ENCODE measurements around the gene SPRR2D. TPM values are rescaled to one million over a fixed set of nuclear protein-coding genes. Genes with fewer than 3 reads are reported as not detected.

SPRR2D gene
- total and polyA plus RNA-seq, 2 of the 4 experiments (the other 2 are of a cell fraction), result not detected

GRCh38 chr1:153000294-153000693 lies 40.6 kb downstream of the SPRR2D start:
- Histone ChIP-seq H3K27me3 (ENCODE audit: control insufficient read depth, insufficient read depth, low read length) (no peaks in the 10 kb centered on the region), H3K4ac (ENCODE audit: low read depth, low read length) (no peak overlapping the region), H4K91ac (ENCODE audit: insufficient read depth, low read depth, low read length) (no peak overlapping the region), H3K18ac (ENCODE audit: low read depth, low read length) (no peak overlapping the region), H2BK120ac (ENCODE audit: low read depth, low read length) (no peak overlapping the region), H2AFZ (replicated peaks; ENCODE audit: low read length, poor library complexity) (no peak overlapping the region), H3K27ac (ENCODE audit: insufficient read depth, low read length) (no peak overlapping the region), H3K9me1 (ENCODE audit: insufficient read depth, low read length) (no peaks in the 10 kb centered on the region), H2BK5ac (ENCODE audit: low read depth, low read length, poor library complexity, severe bottlenecking) (no peak overlapping the region), H3K14ac (replicated peaks; ENCODE audit: low read depth, low read length) (no peak overlapping the region), H2BK20ac (ENCODE audit: low read depth, low read length) (no peak overlapping the region), H3K56ac (ENCODE audit: extremely low read depth, insufficient read depth, low read length) (no peak overlapping the region), H4K8ac (ENCODE audit: low read depth in 2 of 2, low read length in 2 of 2) (no peak overlapping the region), H3K4me1 (ENCODE audit: control insufficient read depth, insufficient read depth, low read length) (no peaks in the 10 kb centered on the region), H3K9ac (ENCODE audit: low read depth, low read length) (no peak overlapping the region), H2AK5ac (ENCODE audit: low read depth, low read length) (no peak overlapping the region), H3K4me2 (ENCODE audit: low read depth, low read length) (no peak overlapping the region), H2BK15ac (ENCODE audit: low read depth, low read length) (no peak overlapping the region), H3K23ac (ENCODE audit: low read depth, low read length) (no peak overlapping the region), H3K79me1 (ENCODE audit: low read depth in 1 of 2, low read length in 2 of 2) (no peaks in the 10 kb centered on the region), H2AK9ac (replicated peaks; ENCODE audit: low read depth, low read length, poor library complexity) (no peak overlapping the region), H3K36me3 (ENCODE audit: control insufficient read depth, insufficient read depth, low read length) (no peaks in the 10 kb centered on the region), H4K20me1 (ENCODE audit: insufficient read depth, low read length) (no peaks in the 10 kb centered on the region), H4K5ac (ENCODE audit: low read depth, low read length) (no peak overlapping the region), H3K4me3 (ENCODE audit: insufficient read depth, low read depth, low read length) (no peak overlapping the region), H3K9me3 (ENCODE audit: control insufficient read depth, insufficient read depth, low read length) (no peaks in the 10 kb centered on the region)
- ATAC-seq (ENCODE audit: low read depth), result no peak
- ChIA-PET POLR2A (ENCODE audit: unreplicated experiment) (no interaction called here), CTCF (no interaction called here)
- DNase-seq, result no peak
- TF ChIP-seq RFX5 (IDR thresholded peaks at IDR 0.05; ENCODE audit: low read depth, low read length), result no peak
- TF ChIP-seq CEBPB (IDR thresholded peaks at IDR 0.05; ENCODE audit: low read depth, low read length), result no peak
- TF ChIP-seq MAZ (IDR thresholded peaks at IDR 0.05; ENCODE audit: borderline replicate concordance, low read depth, low read length), result no peak
- TF ChIP-seq NFE2L2 (IDR thresholded peaks at IDR 0.05; ENCODE audit: low read depth, low read length), result no peak
- no peak for TF ChIP-seq SMC3 (IDR thresholded peaks at IDR 0.05; ENCODE audit: low read depth, low read length)
- TF ChIP-seq CHD1 (IDR thresholded peaks at IDR 0.05; ENCODE audit: low read depth, low read length), result no peak
- TF ChIP-seq BHLHE40 (IDR thresholded peaks at IDR 0.05; ENCODE audit: low read depth, low read length), result no peak
- no peak for TF ChIP-seq CTCF (conservative IDR thresholded peaks at IDR 0.05; ENCODE audit: low read depth, low read length)
- TF ChIP-seq RAD21 (IDR thresholded peaks at IDR 0.05; ENCODE audit: low read length), result no peak
- in situ Hi-C loops (cut with MboI; ENCODE audit: low sequenced_read_pairs), result no loop called here
- no CpG with 5 or more reads among the region's 1 CpG for WGBS, 2 experiments (ENCODE audit: extremely low coverage in 2 of 2, insufficient read length in 1 of 2)
- dilution Hi-C loops (cut with HindIII; ENCODE audit: low sequenced_read_pairs, unreplicated experiment), result no loop called here
- intact Hi-C loops (cut with micrococcal nuclease), result no loop called here
- no TSS peak for BruUV-seq (replicated peaks)

All from IMR-90 (cell line).